ENCODE data around the gene CMTM7. TPM values are rescaled to one million over a fixed set of nuclear protein-coding genes. Genes with fewer than 3 reads are reported as not detected.

Gene CMTM7
- total and polyA plus RNA-seq, 10 of the 15 experiments (the other 5 are each of a cell fraction or from before 2014, with no cell fraction given) = 3.7 to 36.4 (median 14.7) TPM

DNA sequence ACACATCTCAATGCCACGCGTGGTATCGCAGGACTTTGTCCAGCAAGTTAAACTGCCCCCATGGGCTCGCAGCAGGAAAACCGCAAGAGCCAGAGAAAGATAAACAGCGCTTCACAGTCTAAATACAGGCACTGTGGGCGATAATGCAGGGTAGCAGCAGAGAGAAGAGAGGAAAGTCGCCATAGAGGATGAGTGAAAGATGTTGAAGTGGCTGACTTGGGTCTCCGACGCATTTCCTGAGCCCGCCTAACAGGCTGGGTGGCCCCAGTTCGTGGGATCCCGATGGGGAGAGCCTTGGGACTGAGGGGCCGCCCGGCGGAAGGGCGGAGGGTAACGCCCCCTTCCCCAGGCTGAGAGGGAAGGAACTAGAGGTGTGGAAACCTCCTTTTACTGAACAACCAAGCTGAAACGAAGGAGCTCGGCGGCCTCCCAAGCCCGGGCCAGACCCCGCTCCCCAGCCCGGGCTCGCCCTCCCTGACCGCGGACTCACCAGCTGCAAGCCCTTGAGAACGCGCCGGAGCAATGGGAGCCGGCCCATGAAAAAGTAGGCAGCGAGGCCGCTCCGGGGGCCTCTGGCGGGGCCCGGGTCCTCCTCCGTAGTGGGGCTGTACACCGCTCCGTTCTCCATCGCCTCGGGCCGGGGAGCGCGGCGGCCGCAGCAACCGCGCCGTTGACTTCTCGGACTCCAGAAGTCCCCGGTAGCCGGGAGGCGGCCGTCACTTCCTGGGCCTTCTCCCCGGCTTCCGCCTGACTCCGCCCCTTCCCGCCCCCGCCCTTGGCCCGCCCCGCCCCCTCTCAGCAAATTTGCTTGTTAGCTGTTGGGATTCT is 110.7 kb downstream of the CMTM7 start, which contains the start of gene CMTM6 (continued):
- TF ChIP-seq KDM1A (IDR thresholded peaks at IDR 0.05; ENCODE audit: borderline replicate concordance) = no peak
- peak; percentile 22 for TF ChIP-seq MEF2B (IDR thresholded peaks at IDR 0.05; ENCODE audit: partially characterized antibody, poor library complexity, severe bottlenecking)
- no peak for TF ChIP-seq TCF3 (IDR thresholded peaks at IDR 0.05; ENCODE audit: borderline replicate concordance, insufficient read depth, low read depth, low read length)
- no peak for TF ChIP-seq SREBF2 (IDR thresholded peaks at IDR 0.05; ENCODE audit: low read length)
- 0 out of 2 replicates have a peak, but pooled peaks have one; percentile 30 for TF ChIP-seq ZBTB40 (IDR thresholded peaks at IDR 0.05; ENCODE audit: borderline replicate concordance)
- TF ChIP-seq YBX1 (IDR thresholded peaks at IDR 0.05) = no peak
- TF ChIP-seq FOS (IDR thresholded peaks at IDR 0.05; ENCODE audit: borderline replicate concordance, extremely low read depth, insufficient read length) = no peak
- TF ChIP-seq NR2F1 (conservative IDR thresholded peaks at IDR 0.05) = 0 out of 2 replicates have a peak, but pooled peaks have one; percentile 46
- TF ChIP-seq SREBF1 (IDR thresholded peaks at IDR 0.05; ENCODE audit: low read length) = no peak
- peak; percentile 37; the same call in 1 of the 2 replicates for TF ChIP-seq YY1 (IDR thresholded peaks at IDR 0.05; ENCODE audit: low read depth, low read length)
- TF ChIP-seq HDAC6 (IDR thresholded peaks at IDR 0.05; ENCODE audit: unreplicated experiment) = no peak
- no peak for TF ChIP-seq RFX5 (IDR thresholded peaks at IDR 0.05; ENCODE audit: low read depth, low read length)
- no peak for TF ChIP-seq PAX5 (IDR thresholded peaks at IDR 0.05; ENCODE audit: borderline replicate concordance, low read depth, low read length)
- TF ChIP-seq BRCA1 (IDR thresholded peaks at IDR 0.05; ENCODE audit: low read depth, low read length) = no peak
- TF ChIP-seq, protein P1, sequence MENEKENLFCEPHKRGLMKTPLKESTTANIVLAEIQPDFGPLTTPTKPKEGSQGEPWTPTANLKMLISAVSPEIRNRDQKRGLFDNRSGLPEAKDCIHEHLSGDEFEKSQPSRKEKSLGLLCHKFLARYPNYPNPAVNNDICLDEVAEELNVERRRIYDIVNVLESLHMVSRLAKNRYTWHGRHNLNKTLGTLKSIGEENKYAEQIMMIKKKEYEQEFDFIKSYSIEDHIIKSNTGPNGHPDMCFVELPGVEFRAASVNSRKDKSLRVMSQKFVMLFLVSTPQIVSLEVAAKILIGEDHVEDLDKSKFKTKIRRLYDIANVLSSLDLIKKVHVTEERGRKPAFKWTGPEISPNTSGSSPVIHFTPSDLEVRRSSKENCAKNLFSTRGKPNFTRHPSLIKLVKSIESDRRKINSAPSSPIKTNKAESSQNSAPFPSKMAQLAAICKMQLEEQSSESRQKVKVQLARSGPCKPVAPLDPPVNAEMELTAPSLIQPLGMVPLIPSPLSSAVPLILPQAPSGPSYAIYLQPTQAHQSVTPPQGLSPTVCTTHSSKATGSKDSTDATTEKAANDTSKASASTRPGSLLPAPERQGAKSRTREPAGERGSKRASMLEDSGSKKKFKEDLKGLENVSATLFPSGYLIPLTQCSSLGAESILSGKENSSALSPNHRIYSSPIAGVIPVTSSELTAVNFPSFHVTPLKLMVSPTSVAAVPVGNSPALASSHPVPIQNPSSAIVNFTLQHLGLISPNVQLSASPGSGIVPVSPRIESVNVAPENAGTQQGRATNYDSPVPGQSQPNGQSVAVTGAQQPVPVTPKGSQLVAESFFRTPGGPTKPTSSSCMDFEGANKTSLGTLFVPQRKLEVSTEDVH (IDR thresholded peaks at IDR 0.05; ENCODE audit: low read depth, partially characterized antibody) = no peak
- no peak for TF ChIP-seq HDAC2 (IDR thresholded peaks at IDR 0.05)
- TF ChIP-seq MXI1 (IDR thresholded peaks at IDR 0.05; ENCODE audit: low read depth, low read length) = peak; percentile 76
- peak; percentile 77 for TF ChIP-seq IKZF1 (conservative IDR thresholded peaks at IDR 0.05)
- TF ChIP-seq, protein P2, sequence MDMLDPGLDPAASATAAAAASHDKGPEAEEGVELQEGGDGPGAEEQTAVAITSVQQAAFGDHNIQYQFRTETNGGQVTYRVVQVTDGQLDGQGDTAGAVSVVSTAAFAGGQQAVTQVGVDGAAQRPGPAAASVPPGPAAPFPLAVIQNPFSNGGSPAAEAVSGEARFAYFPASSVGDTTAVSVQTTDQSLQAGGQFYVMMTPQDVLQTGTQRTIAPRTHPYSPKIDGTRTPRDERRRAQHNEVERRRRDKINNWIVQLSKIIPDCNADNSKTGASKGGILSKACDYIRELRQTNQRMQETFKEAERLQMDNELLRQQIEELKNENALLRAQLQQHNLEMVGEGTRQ (IDR thresholded peaks at IDR 0.05; ENCODE audit: borderline replicate concordance, low read depth, low read length) = no peak
- TF ChIP-seq JUND (IDR thresholded peaks at IDR 0.05; ENCODE audit: low read depth, low read length) = no peak
- no peak for TF ChIP-seq ZZZ3 (IDR thresholded peaks at IDR 0.05; ENCODE audit: control insufficient read depth, insufficient read length, low read depth)
